ENCODE measurements around the gene ATG9A.
A peak's percentile ranks its signal among the peaks of the same experiment; 100 is the strongest.

Gene ATG9A

GRCh38 chr2:219219784-219220532 lies 9.5 kb downstream of the ATG9A start:
- H3K4me1 Mint-ChIP-seq (ENCODE audit: low read depth) = peaks cover 24% of the 10 kb centered on the region
- H3K4me3 Mint-ChIP-seq = no peak overlapping the region
- no peaks in the 10 kb centered on the region for H3K27me3 Mint-ChIP-seq
- H3K36me3 Mint-ChIP-seq (ENCODE audit: low read depth) = peaks cover 40% of the 10 kb centered on the region
- H3K9me3 Mint-ChIP-seq = no peaks in the 10 kb centered on the region
- H3K27ac Mint-ChIP-seq = no peak overlapping the region

- Mint-ChIP-seq H3K4me3 (peak within 1 kb of the TSS; percentile 85), H3K27me3 (no peaks in the 10 kb centered on the region), H3K27ac (peak within 1 kb of the TSS; percentile 84), H3K36me3 (ENCODE audit: low read depth) (peaks cover 39% of the 10 kb centered on the region), H3K9me3 (no peaks in the 10 kb centered on the region), H3K4me1 (ENCODE audit: low read depth) (peaks cover 23% of the 10 kb centered on the region)
Observed at GRCh38 chr2:219218732-219219701, 10.4 kb downstream of the ATG9A start, which contains the start of gene ABCB6. Gene ABCB6, minus strand, starts transcription at chr2:219218958. Its CDS starts 285 bp downstream, at chr2:219218673.

- peaks cover 36% of the 10 kb centered on the region for H3K36me3 Mint-ChIP-seq (ENCODE audit: low read depth)
- H3K4me3 Mint-ChIP-seq = peak overlapping the region; percentile 85
- no peaks in the 10 kb centered on the region for H3K9me3 Mint-ChIP-seq
- no peaks in the 10 kb centered on the region for H3K27me3 Mint-ChIP-seq
- peak overlapping the region; percentile 84 for H3K27ac Mint-ChIP-seq
- peaks cover 23% of the 10 kb centered on the region for H3K4me1 Mint-ChIP-seq (ENCODE audit: low read depth)
Observed at GRCh38 chr2:219218217-219218731, 11.2 kb downstream of the ATG9A start.

- peaks cover 39% of the 10 kb centered on the region for H3K36me3 Mint-ChIP-seq (ENCODE audit: low read depth)
- H3K4me1 Mint-ChIP-seq (ENCODE audit: low read depth) = peaks cover 27% of the 10 kb centered on the region
- H3K27ac Mint-ChIP-seq = peak overlapping the region; percentile 26
- peak overlapping the region; percentile 58 for H3K4me3 Mint-ChIP-seq
- H3K27me3 Mint-ChIP-seq = no peaks in the 10 kb centered on the region
- no peaks in the 10 kb centered on the region for H3K9me3 Mint-ChIP-seq
Observed at GRCh38 chr2:219216535-219216915, 12.9 kb downstream of the ATG9A start.

- Mint-ChIP-seq H3K4me1 (ENCODE audit: low read depth) (peaks cover 32% of the 10 kb centered on the region), H3K27me3 (no peaks in the 10 kb centered on the region), H3K36me3 (ENCODE audit: low read depth) (peaks cover 39% of the 10 kb centered on the region), H3K4me3 (no peak overlapping the region), H3K9me3 (no peaks in the 10 kb centered on the region), H3K27ac (no peak overlapping the region)
Observed at GRCh38 chr2:219215871-219216534, 13.4 kb downstream of the ATG9A start.

- H3K9me3 Mint-ChIP-seq = no peaks in the 10 kb centered on the region
- H3K4me3 Mint-ChIP-seq = no peak overlapping the region
- peaks cover 42% of the 10 kb centered on the region for H3K4me1 Mint-ChIP-seq (ENCODE audit: low read depth)
- H3K27me3 Mint-ChIP-seq = no peaks in the 10 kb centered on the region
- peaks cover 47% of the 10 kb centered on the region for H3K36me3 Mint-ChIP-seq (ENCODE audit: low read depth)
- H3K27ac Mint-ChIP-seq = no peak overlapping the region
Observed at GRCh38 chr2:219214786-219215185, 14.7 kb downstream of the ATG9A start.

GRCh38 chr2:219214141-219214540 lies 15.3 kb downstream of the ATG9A start:
- Mint-ChIP-seq H3K36me3 (ENCODE audit: low read depth) (peaks cover 46% of the 10 kb centered on the region), H3K4me3 (no peak overlapping the region), H3K27me3 (no peaks in the 10 kb centered on the region), H3K9me3 (no peaks in the 10 kb centered on the region), H3K4me1 (ENCODE audit: low read depth) (peaks cover 46% of the 10 kb centered on the region), H3K27ac (no peak overlapping the region)

GRCh38 chr2:219213486-219214071 lies 15.9 kb downstream of the ATG9A start:
- H3K4me3 Mint-ChIP-seq = no peak overlapping the region
- H3K27me3 Mint-ChIP-seq = no peaks in the 10 kb centered on the region
- H3K4me1 Mint-ChIP-seq (ENCODE audit: low read depth) = peaks cover 47% of the 10 kb centered on the region
- no peak overlapping the region for H3K27ac Mint-ChIP-seq
- H3K36me3 Mint-ChIP-seq (ENCODE audit: low read depth) = peaks cover 47% of the 10 kb centered on the region
- H3K9me3 Mint-ChIP-seq = no peaks in the 10 kb centered on the region

- Mint-ChIP-seq H3K4me3 (no peak overlapping the region), H3K36me3 (ENCODE audit: low read depth) (peaks cover 52% of the 10 kb centered on the region), H3K9me3 (no peaks in the 10 kb centered on the region), H3K4me1 (ENCODE audit: low read depth) (peaks cover 51% of the 10 kb centered on the region), H3K27ac (no peak overlapping the region), H3K27me3 (no peaks in the 10 kb centered on the region)
Observed at GRCh38 chr2:219213026-219213415, 16.4 kb downstream of the ATG9A start.

- no peaks in the 10 kb centered on the region for H3K9me3 Mint-ChIP-seq
- H3K27me3 Mint-ChIP-seq = no peaks in the 10 kb centered on the region
- H3K4me3 Mint-ChIP-seq = no peak overlapping the region
- H3K4me1 Mint-ChIP-seq (ENCODE audit: low read depth) = peaks cover 52% of the 10 kb centered on the region
- H3K36me3 Mint-ChIP-seq (ENCODE audit: low read depth) = peaks cover 54% of the 10 kb centered on the region
- peak overlapping the region; percentile 82 for H3K27ac Mint-ChIP-seq
Observed at GRCh38 chr2:219210886-219211362, 18.5 kb downstream of the ATG9A start.

- Mint-ChIP-seq H3K36me3 (ENCODE audit: low read depth) (peaks cover 54% of the 10 kb centered on the region), H3K9me3 (no peaks in the 10 kb centered on the region), H3K27me3 (no peaks in the 10 kb centered on the region), H3K4me3 (no peak overlapping the region), H3K4me1 (ENCODE audit: low read depth) (peaks cover 54% of the 10 kb centered on the region), H3K27ac (peak overlapping the region; percentile 87)
Observed at GRCh38 chr2:219210196-219210885, 19.1 kb downstream of the ATG9A start.

- no peak overlapping the region for H3K4me3 Mint-ChIP-seq
- H3K27ac Mint-ChIP-seq = peak overlapping the region; percentile 87
Observed at GRCh38 chr2:219209236-219210195, 19.9 kb downstream of the ATG9A start.

More at GRCh38 chr2:219209236-219210195, 19.9 kb downstream of the ATG9A start:
- Mint-ChIP-seq H3K36me3 (ENCODE audit: low read depth) (peaks cover 47% of the 10 kb centered on the region), H3K27me3 (no peaks in the 10 kb centered on the region), H3K4me1 (ENCODE audit: low read depth) (peaks cover 54% of the 10 kb centered on the region), H3K9me3 (no peaks in the 10 kb centered on the region)
